Kidney (tissue), 14 donors: ENCODE data around the gene COL23A1. TPM values are rescaled to one million over a fixed set of nuclear protein-coding genes. Genes with fewer than 3 reads are reported as not detected.
A peak's percentile ranks its signal among the peaks of the same experiment; 100 is the strongest.

Experiments used
- DNase-seq, 5 donors: peaks; one replicate each; pipeline ENCODE4 v3.0.0-alpha.2; 2013 to 2020
- FAIRE-seq: peaks from 2 replicates; lab custom pipeline; 2012; peaks lifted over from hg19 to GRCh38; lab: Jason Lieb, UNC
- H3K27ac ChIP-seq, 2 donors: one replicate each; pipeline ENCODE4 v1.7.0; 2013; ENCODE audit warnings: low read depth in 2 of 2, low read length in 2 of 2, inconsistent platforms in 1 of 2
- H3K27me3 ChIP-seq: one replicate; pipeline ENCODE4 v1.7.1; 2013; ENCODE audit warnings: low read length, inconsistent platforms; ENCODE audit not compliant: control insufficient read depth, insufficient read depth
- H3K36me3 ChIP-seq, 3 donors: one replicate each; pipeline versions ENCODE4 v1.7.0 to v1.7.1; 2013; ENCODE audit warnings: low read length in 3 of 3, control low read depth in 1 of 3, inconsistent platforms in 1 of 3; ENCODE audit not compliant: insufficient read depth in 3 of 3, control insufficient read depth in 2 of 3
- H3K4me1 ChIP-seq, 3 donors: one replicate each; pipeline versions ENCODE4 v1.7.0 to v1.7.1; 2013; ENCODE audit warnings: low read length in 3 of 3, inconsistent platforms in 1 of 3, low read depth in 1 of 3; ENCODE audit not compliant: control insufficient read depth in 2 of 3, insufficient read depth in 2 of 3
- H3K4me3 ChIP-seq, 3 donors: one replicate each; pipeline versions ENCODE4 v1.7.0 to v1.8.1; 2013; ENCODE audit warnings: low read length in 3 of 3, control low read depth in 1 of 3, inconsistent platforms in 1 of 3
- H3K9ac ChIP-seq, 3 donors: one replicate each; pipeline versions ENCODE4 v1.7.0 to v1.7.1; 2013; ENCODE audit warnings: low read length in 3 of 3, control low read depth in 1 of 3, inconsistent platforms in 1 of 3
- H3K9me3 ChIP-seq, 3 donors: one replicate each; pipeline versions ENCODE4 v1.7.0 to v1.7.1; 2013; ENCODE audit warnings: low read length in 3 of 3, control low read depth in 1 of 3, inconsistent platforms in 1 of 3; ENCODE audit not compliant: control insufficient read depth in 2 of 3, insufficient read depth in 1 of 3
- CTCF ChIP-seq: IDR thresholded peaks from 3 replicates; pipeline ENCODE4 v1.5.1; 2012; ENCODE audit warnings: mild to moderate bottlenecking, moderate library complexity, borderline replicate concordance; ENCODE audit not compliant: insufficient read depth; ENCODE audit errors: extremely low read depth
- intact Hi-C: fragments of 100-400 bp; cut with DNase I; formaldehyde crosslinking; loops from one replicate; pipeline ENCODE4 v1.11.1; 2022
- polyA plus RNA-seq: library from polyadenylated mRNA; stranded (reverse); fragments of 350-450 nt; fragmentation: Illumina TruSeq; extraction: RNeasy Lipid Tissue Mini Kit (QIAGEN cat#74804); gene quantifications from one replicate; pipeline ENCODE4 v1.2.3, GENCODE V29; 2014; ENCODE audit warnings: low read depth, low replicate concordance; ENCODE audit not compliant: insufficient read depth
- total RNA-seq: library from RNA; stranded (reverse); fragmentation: NEBNext Ultra II Directional; extraction: Animal tissue kit (Norgen Biotek cat#: 25700); gene quantifications from one replicate; pipeline ENCODE4 v1.2.1, GENCODE V29; 2021
- donor health status: control.
- donor health status: control.
- donor health status: control.
- donor health status: control.
- donor health status: control.
- donor health status: DM: yes; HTN: yes; CAD: no.
- donor health status: Normal renal cell carcinoma (clear cell type).

The COL23A1 gene
- total and polyA plus RNA-seq, 2 donors from 2014 or later: 4.1 to 8.7 TPM

DNA sequence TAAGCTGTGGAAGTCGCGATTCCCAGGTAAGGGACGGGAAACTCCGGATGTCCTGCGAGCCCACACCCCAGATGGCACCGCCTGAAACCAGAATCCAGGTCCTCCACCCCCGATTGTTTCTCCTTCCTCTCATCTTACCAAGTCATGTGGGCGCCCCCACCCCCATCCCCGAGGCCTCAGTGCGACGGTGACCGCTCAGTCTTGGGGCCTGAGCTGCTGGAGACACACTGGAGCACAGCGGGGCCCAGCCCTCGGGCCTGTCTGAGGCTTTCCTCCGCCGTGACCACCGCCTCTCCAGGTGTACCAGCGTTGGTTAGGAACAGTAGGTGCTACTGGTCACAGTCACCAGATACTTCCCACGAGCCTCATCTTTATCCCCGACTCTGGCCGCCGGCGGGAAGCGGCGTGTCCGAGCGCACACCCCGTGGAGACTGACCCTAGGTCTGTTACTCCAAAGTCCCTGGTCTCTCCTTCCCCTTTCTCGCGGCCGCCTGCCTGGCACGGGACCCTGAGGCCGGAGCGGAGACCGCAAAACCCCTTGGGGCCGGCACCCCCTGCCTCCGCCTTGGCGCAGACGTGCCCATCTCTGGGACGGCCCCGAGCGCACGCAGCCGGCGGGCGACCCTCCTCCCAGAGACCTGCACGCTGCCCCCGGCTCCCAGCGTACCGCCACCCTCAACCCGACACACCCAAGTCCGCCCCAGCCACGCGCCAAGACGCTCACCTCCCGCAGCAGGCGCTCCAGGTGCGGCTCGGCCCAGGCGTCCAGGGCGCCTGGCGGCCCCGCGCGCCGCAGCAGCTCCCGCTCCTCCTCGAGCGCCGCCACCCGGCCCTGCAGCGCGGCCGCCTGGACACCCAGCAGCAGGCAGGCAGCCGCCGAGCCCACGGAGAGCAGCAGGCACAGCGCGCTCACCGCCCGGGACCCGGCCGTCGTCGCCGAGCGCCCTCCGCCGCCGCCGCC, 733 bp downstream of the COL23A1 start:
- intact Hi-C loops: loop anchor here (10.0 kb wide), 1 partner anchor 315 kb away; no protein-coding TSS in a partner anchor
- Histone ChIP-seq H3K9me3 (no peaks in the 10 kb centered on the region), H3K4me3 (peak overlapping the region in 1 of 3 donors; percentile 14), H3K4me1 (peaks cover 0 to 4% (median 4%) of the 10 kb centered on the region in 3 donors), H3K9ac (no peak overlapping the region), H3K27me3 (peaks cover 4% of the 10 kb centered on the region), H3K27ac (no peak overlapping the region), H3K36me3 (no peaks in the 10 kb centered on the region)
- no peak for FAIRE-seq
- DNase-seq: peak; percentile 67 to 82 (median 78)
- TF ChIP-seq CTCF: peak; percentile 39

DNA sequence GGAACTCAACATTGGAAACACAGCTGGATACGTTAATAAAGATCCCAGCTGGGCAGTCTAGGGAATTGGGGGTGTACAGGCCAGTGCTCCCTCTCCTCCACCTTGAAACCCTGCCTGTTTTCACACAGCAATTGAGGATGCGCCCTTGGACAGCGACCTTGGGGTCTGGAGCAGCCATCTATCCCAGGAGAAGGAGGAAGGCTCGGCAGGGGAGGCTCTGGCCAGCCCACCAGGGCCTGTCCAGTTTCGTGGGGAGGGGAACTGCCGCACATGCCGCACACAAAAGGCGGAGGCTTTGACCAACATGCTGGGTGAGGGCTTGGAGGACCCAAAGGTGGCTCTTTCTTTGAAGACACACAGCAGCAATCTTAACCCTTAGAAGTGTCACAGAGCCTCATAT, 1.4 kb downstream of the COL23A1 start:
- peak in 1 of 5 donors; percentile 65 for DNase-seq
- Histone ChIP-seq H3K36me3 (no peaks in the 10 kb centered on the region), H3K4me3 (no peak overlapping the region), H3K9ac (no peak overlapping the region), H3K9me3 (no peaks in the 10 kb centered on the region), H3K4me1 (peaks cover 0 to 4% (median 4%) of the 10 kb centered on the region in 3 donors), H3K27ac (no peak overlapping the region), H3K27me3 (peaks cover 4% of the 10 kb centered on the region)
- intact Hi-C loops: no loop called here
- no peak for TF ChIP-seq CTCF
- no peak for FAIRE-seq

DNA sequence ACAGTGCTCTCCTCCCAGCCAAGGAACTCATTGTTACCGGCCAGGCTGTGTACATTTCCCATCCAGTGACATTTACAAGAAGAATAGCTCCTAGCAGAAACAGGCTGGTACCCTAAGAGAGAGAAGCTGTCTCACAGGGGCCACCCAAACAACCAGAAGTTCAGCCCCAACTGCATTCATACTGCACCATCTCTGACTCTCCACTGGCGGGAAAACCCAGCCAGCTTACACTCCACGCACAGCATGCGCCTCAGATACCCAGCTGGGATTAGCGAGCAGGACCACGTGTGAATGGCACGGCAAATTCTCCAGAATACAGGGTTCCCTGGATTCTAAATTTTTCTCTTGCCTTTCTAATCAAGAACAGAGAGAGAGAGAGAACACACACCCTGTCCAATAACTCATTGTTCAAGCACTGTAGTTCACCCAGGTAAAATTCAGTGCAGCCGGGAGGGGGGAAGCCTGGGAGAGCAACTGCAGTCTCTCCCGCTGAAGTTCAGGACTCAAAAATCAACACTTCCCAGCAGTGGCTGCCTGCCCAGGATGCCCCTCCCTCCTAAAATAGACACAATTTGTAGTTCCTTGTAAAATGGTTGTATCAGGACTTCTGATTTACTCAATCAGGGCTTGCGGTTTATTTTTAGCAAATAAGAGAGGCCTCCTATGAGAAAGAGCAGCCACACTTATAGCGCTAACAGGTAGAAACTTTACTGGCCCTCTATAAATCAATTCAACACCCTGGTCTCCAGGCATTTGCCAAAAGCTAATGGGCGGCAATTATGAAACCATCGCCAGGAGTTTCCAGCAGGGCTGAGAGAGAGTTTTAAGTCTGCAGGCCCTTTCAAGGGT, 2.2 kb downstream of the COL23A1 start:
- intact Hi-C loops: no loop called here
- Histone ChIP-seq H3K4me1 (peaks cover 0 to 4% (median 4%) of the 10 kb centered on the region in 3 donors), H3K27ac (no peak overlapping the region), H3K36me3 (no peaks in the 10 kb centered on the region), H3K9ac (no peak overlapping the region), H3K4me3 (no peak overlapping the region), H3K9me3 (no peaks in the 10 kb centered on the region), H3K27me3 (peaks cover 4% of the 10 kb centered on the region)
- FAIRE-seq: no peak
- peak in 1 of 5 donors; percentile 23 for DNase-seq
- no peak for TF ChIP-seq CTCF
